GM21381 (cell line): ENCODE data around the gene PRDM16.

Experiments used
- ATAC-seq: cut with Tn5 transposase; IDR thresholded peaks from one replicate; pipeline ENCODE4 v1.9.1; 2021; ENCODE audit warnings: mild to moderate bottlenecking, moderate library complexity; ENCODE audit not compliant: unreplicated experiment

Gene PRDM16

GRCh38 chr1:3463891-3464648 is 395.1 kb downstream of the PRDM16 start:
- ATAC-seq: no peak

- no peak for ATAC-seq
Measured at GRCh38 chr1:3464649-3465025, 395.6 kb downstream of the PRDM16 start.

GRCh38 chr1:3465091-3465934 is 396.3 kb downstream of the PRDM16 start:
- ATAC-seq: no peak

GRCh38 chr1:3465935-3466321 is 396.9 kb downstream of the PRDM16 start:
- no peak for ATAC-seq

GRCh38 chr1:3466366-3467075 is 397.5 kb downstream of the PRDM16 start:
- no peak for ATAC-seq

- no peak for ATAC-seq
Measured at GRCh38 chr1:3467096-3468036, 398.4 kb downstream of the PRDM16 start.

GRCh38 chr1:3468236-3469103 is 399.5 kb downstream of the PRDM16 start:
- ATAC-seq: no peak

- no peak for ATAC-seq
Measured at GRCh38 chr1:3469104-3469848, 400.3 kb downstream of the PRDM16 start.

- ATAC-seq: no peak
Measured at GRCh38 chr1:3469849-3470649, 401.0 kb downstream of the PRDM16 start.

GRCh38 chr1:3470650-3471355 is 401.8 kb downstream of the PRDM16 start:
- no peak for ATAC-seq

- ATAC-seq: no peak
Measured at GRCh38 chr1:3471356-3472087, 402.5 kb downstream of the PRDM16 start.

- no peak for ATAC-seq
Measured at GRCh38 chr1:3472088-3472850, 403.3 kb downstream of the PRDM16 start.

- ATAC-seq: no peak
Measured at GRCh38 chr1:3472906-3473305, 403.9 kb downstream of the PRDM16 start.

- ATAC-seq: no peak
Measured at GRCh38 chr1:3473381-3473844, 404.4 kb downstream of the PRDM16 start.

- no peak for ATAC-seq
Measured at GRCh38 chr1:3474016-3474415, 405.0 kb downstream of the PRDM16 start.

GRCh38 chr1:3474421-3474820 is 405.4 kb downstream of the PRDM16 start:
- no peak for ATAC-seq
